ENCODE data around the gene FMO1.

DNA sequence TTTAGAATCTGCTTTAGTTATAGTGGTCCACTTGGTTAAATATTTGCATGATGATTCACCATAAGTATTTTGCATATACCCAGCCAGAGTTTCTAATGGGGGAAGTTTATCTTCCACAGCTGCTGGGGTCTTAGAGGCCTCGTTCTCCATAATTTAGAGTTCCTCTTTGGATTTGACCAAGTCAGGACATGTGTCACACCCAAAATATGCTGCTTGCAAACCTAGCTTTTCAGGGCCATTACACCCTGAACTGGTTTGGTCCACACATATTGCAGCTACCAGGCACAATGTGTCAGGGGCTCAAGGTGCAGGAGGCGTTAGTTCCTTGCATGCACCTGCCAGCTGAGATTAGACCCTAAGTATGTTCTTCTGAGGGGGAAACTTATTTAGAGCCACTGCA lies 48.6 kb downstream of the FMO1 start:
- TF ChIP-seq, protein P1, sequence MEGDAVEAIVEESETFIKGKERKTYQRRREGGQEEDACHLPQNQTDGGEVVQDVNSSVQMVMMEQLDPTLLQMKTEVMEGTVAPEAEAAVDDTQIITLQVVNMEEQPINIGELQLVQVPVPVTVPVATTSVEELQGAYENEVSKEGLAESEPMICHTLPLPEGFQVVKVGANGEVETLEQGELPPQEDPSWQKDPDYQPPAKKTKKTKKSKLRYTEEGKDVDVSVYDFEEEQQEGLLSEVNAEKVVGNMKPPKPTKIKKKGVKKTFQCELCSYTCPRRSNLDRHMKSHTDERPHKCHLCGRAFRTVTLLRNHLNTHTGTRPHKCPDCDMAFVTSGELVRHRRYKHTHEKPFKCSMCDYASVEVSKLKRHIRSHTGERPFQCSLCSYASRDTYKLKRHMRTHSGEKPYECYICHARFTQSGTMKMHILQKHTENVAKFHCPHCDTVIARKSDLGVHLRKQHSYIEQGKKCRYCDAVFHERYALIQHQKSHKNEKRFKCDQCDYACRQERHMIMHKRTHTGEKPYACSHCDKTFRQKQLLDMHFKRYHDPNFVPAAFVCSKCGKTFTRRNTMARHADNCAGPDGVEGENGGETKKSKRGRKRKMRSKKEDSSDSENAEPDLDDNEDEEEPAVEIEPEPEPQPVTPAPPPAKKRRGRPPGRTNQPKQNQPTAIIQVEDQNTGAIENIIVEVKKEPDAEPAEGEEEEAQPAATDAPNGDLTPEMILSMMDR (IDR thresholded peaks at IDR 0.05; ENCODE audit: low read length) = no peak
- TF ChIP-seq EZH2 (IDR thresholded peaks at IDR 0.05; ENCODE audit: borderline replicate concordance, low read length) = no peak
